Upper lobe of left lung (tissue), 6 donors: ENCODE measurements around the gene CNN2. TPM values are rescaled to one million over a fixed set of nuclear protein-coding genes. Genes with fewer than 3 reads are reported as not detected.
A peak's percentile ranks its signal among the peaks of the same experiment; 100 is the strongest.

Source experiments
- ATAC-seq, 2 donors: fragments of 200-7000 bp; cut with Tn5 transposase; one replicate each; pipeline ENCODE4 v1.9.1; 2022; ENCODE audit warnings: mild to moderate bottlenecking in 2 of 2, moderate library complexity in 2 of 2; ENCODE audit not compliant: low FRiP score in 2 of 2
- DNase-seq, 2 donors: peaks; one replicate each; pipeline ENCODE4 v3.0.0-alpha.2; 2019 to 2020
- H3K27ac ChIP-seq, 4 donors: fragments of 200-600 bp; sonication (generic); one replicate each; pipeline ENCODE4 v1.5.1; 2016 to 2019
- H3K27me3 ChIP-seq, 4 donors: fragments of 200-600 bp; sonication (generic); one replicate each; pipeline ENCODE4 v1.5.1; 2017 to 2019
- H3K36me3 ChIP-seq, 4 donors: fragments of 200-600 bp; sonication (generic); one replicate each; pipeline ENCODE4 v1.5.1; 2016 to 2019
- H3K4me1 ChIP-seq, 4 donors: fragments of 200-600 bp; sonication (generic); one replicate each; pipeline ENCODE4 v1.5.1; 2018 to 2019
- H3K4me3 ChIP-seq, 4 donors: fragments of 200-600 bp; sonication (generic); one replicate each; pipeline ENCODE4 v1.5.1; 2017 to 2019; ENCODE audit warnings: mild to moderate bottlenecking in 2 of 4, moderate library complexity in 1 of 4
- H3K9me3 ChIP-seq, 4 donors: fragments of 200-600 bp; sonication (generic); one replicate each; pipeline ENCODE4 v1.5.1; 2018 to 2019
- CTCF ChIP-seq, 6 experiments: fragments of 450-650 bp in 4 of 6; fragments of 200-600 bp in 2 of 6; sonication (generic) in 2 of 6; IDR thresholded peaks; one replicate each; pipeline ENCODE4 v1.5.1; 2016 to 2019; ENCODE audit warnings: antibody characterized with exemption in 6 of 6
- EP300 ChIP-seq, 4 donors: sonication (generic); formaldehyde crosslinking; IDR thresholded peaks; one replicate each; pipeline ENCODE4 v1.5.1; 2017; ENCODE audit warnings: antibody characterized with exemption in 4 of 4, control low read depth in 2 of 4
- POLR2A ChIP-seq, 4 donors: fragments of 450-650 bp; IDR thresholded peaks; one replicate each; pipeline ENCODE4 v1.5.1; 2016 to 2017; ENCODE audit warnings: antibody characterized with exemption in 4 of 4, mild to moderate bottlenecking in 2 of 4
- POLR2AphosphoS5 ChIP-seq, 2 donors: sonication (generic); formaldehyde crosslinking; IDR thresholded peaks; one replicate each; pipeline ENCODE4 v1.5.1; 2017; ENCODE audit warnings: antibody characterized with exemption in 2 of 2
- WGBS, 2 donors: methylation state at CpG; one replicate each; pipeline ENCODE4 v1.1.5; 2017 to 2018; 5-methylcytosine and 5-hydroxymethylcytosine counted together
- total RNA-seq, 6 donors: library from RNA; depleted of rRNA in 4 of 6; stranded (reverse); fragments of >200 nt in 4 of 6; gene quantifications; one replicate each; pipeline versions ENCODE4 v1.1.0 to v1.2.1, GENCODE V29; 2016 to 2021
- donor health status: DM: no; HTN: no; CAD: no; lungs with moderate emphysema.
- donor health status: DM: no; HTN: yes; CAD: no; lungs with severe emphysema.

CNN2 gene
- total RNA-seq, 6 donors from 2014 or later = 98.1 to 262 (median 164) TPM

- Histone ChIP-seq H3K9me3 (peaks cover 14 to 24% (median 19%) of the 10 kb centered on the region in 4 donors), H3K27me3 (no peaks in the 10 kb centered on the region), H3K27ac (no peak overlapping the region), H3K36me3 (peaks cover 0 to 18% (median 3%) of the 10 kb centered on the region in 4 donors), H3K4me3 (no peak overlapping the region), H3K4me1 (no peaks in the 10 kb centered on the region)
- DNase-seq = peak in 1 of 2 donors; percentile 83
- 91% methylated on average over 20 to 29 of the region's 31 CpGs for WGBS, 2 donors
- no peak for ATAC-seq
- TF ChIP-seq POLR2AphosphoS5 (IDR thresholded peaks at IDR 0.05) (no peak), EP300 (IDR thresholded peaks at IDR 0.05) (no peak), POLR2A (IDR thresholded peaks at IDR 0.05) (no peak), CTCF (IDR thresholded peaks at IDR 0.05) (no peak)
Observed at GRCh38 chr19:1053176-1054101, 27.0 kb downstream of the CNN2 start.

- Histone ChIP-seq H3K27ac (no peak overlapping the region), H3K4me3 (no peak overlapping the region), H3K27me3 (no peaks in the 10 kb centered on the region), H3K9me3 (peaks cover 17 to 28% (median 22%) of the 10 kb centered on the region in 4 donors), H3K4me1 (no peaks in the 10 kb centered on the region), H3K36me3 (peaks cover 0 to 23% (median 3%) of the 10 kb centered on the region in 4 donors)
- TF ChIP-seq EP300 (IDR thresholded peaks at IDR 0.05) (no peak), POLR2A (IDR thresholded peaks at IDR 0.05) (no peak), POLR2AphosphoS5 (IDR thresholded peaks at IDR 0.05) (no peak), CTCF (IDR thresholded peaks at IDR 0.05) (no peak)
- DNase-seq = peak in 1 of 2 donors; percentile 81
- WGBS, 2 donors = 94% methylated on average over 20 to 28 of the region's 28 CpGs
- no peak for ATAC-seq
Observed at GRCh38 chr19:1054102-1055027, 28.0 kb downstream of the CNN2 start.

- TF ChIP-seq EP300 (IDR thresholded peaks at IDR 0.05) = no peak
- TF ChIP-seq POLR2AphosphoS5 (IDR thresholded peaks at IDR 0.05) = no peak
- TF ChIP-seq POLR2A (IDR thresholded peaks at IDR 0.05) = no peak
- no peak for TF ChIP-seq CTCF (IDR thresholded peaks at IDR 0.05)
- Histone ChIP-seq H3K9me3 (peaks cover 17 to 28% (median 22%) of the 10 kb centered on the region in 4 donors), H3K27me3 (no peaks in the 10 kb centered on the region), H3K4me1 (no peaks in the 10 kb centered on the region), H3K27ac (no peak overlapping the region), H3K36me3 (peaks cover 0 to 23% (median 3%) of the 10 kb centered on the region in 4 donors), H3K4me3 (no peak overlapping the region)
- whole genome bisulfite sequencing, 2 donors = 92 to 95% methylated on average over 4 to 6 of the region's 14 CpGs
- DNase-seq = peak in 1 of 2 donors; percentile 78
- ATAC-seq = no peak
Observed at GRCh38 chr19:1055028-1055425, 28.6 kb downstream of the CNN2 start.

GRCh38 chr19:1055886-1056620, 29.6 kb downstream of the CNN2 start:
- Histone ChIP-seq H3K9me3 (peaks cover 17 to 28% (median 22%) of the 10 kb centered on the region in 4 donors), H3K27ac (no peak overlapping the region), H3K27me3 (no peaks in the 10 kb centered on the region), H3K36me3 (peaks cover 0 to 23% (median 3%) of the 10 kb centered on the region in 4 donors), H3K4me3 (no peak overlapping the region), H3K4me1 (no peaks in the 10 kb centered on the region)
- ATAC-seq = no peak
- 97 to 98% methylated on average over 9 to 18 of the region's 20 CpGs for WGBS, 2 donors
- DNase-seq = peak in 1 of 2 donors; percentile 62
- TF ChIP-seq EP300 (IDR thresholded peaks at IDR 0.05) (no peak), POLR2AphosphoS5 (IDR thresholded peaks at IDR 0.05) (no peak)
